Mononuclear cell (primary cell): Measurements from ENCODE around the gene STK39. TPM values are rescaled to one million over a fixed set of nuclear protein-coding genes. Genes with fewer than 3 reads are reported as not detected.

Experiments
- H3K27me3 ChIP-seq: 2 replicates; pipeline ENCODE4 v1.6.0; 2011; ENCODE audit warnings: low read length, control low read depth; ENCODE audit not compliant: insufficient read depth
- H3K4me1 ChIP-seq: 2 replicates; pipeline ENCODE4 v1.5.1; 2011; ENCODE audit warnings: mild to moderate bottlenecking, low read length, control low read depth; ENCODE audit not compliant: insufficient read depth
- H3K4me3 ChIP-seq: 2 replicates; pipeline ENCODE4 v1.5.1; 2011; ENCODE audit warnings: mild to moderate bottlenecking, low read length, moderate library complexity
- H3K9me3 ChIP-seq: 2 replicates; pipeline ENCODE4 v1.5.1; 2011; ENCODE audit warnings: low read depth, mild to moderate bottlenecking, control low read depth, low read length
- total RNA-seq: library from RNA; depleted of rRNA; stranded (reverse); fragments of >200 nt; gene quantifications from one replicate; pipeline ENCODE4 v1.2.3, GENCODE V29; 2012

STK39 gene
- total RNA-seq, 1 donor, result 12.6 TPM

DNA sequence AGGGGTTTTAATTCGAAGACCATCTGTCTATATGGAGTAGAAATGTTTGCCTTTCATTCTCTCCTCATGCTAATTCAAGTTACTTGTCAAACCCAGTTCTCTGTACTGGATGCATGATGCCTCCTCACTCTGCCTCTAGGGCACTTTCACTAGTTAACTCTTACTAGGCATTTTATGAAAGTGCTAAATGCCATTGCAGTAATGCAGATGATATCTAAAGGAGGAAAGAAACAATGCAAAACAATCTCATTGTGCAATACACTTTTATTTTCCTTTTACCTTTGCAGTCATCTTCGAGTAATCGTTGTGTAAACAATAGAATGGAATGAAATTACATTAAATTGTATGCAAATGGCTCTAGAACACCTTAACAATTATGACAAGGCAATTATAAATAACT is 293.6 kb downstream of the STK39 start:
- H3K27me3 ChIP-seq, result no peaks in the 10 kb centered on the region
- H3K4me3 ChIP-seq, result no peak overlapping the region
- no peaks in the 10 kb centered on the region for H3K9me3 ChIP-seq
- H3K4me1 ChIP-seq, result no peaks in the 10 kb centered on the region

DNA sequence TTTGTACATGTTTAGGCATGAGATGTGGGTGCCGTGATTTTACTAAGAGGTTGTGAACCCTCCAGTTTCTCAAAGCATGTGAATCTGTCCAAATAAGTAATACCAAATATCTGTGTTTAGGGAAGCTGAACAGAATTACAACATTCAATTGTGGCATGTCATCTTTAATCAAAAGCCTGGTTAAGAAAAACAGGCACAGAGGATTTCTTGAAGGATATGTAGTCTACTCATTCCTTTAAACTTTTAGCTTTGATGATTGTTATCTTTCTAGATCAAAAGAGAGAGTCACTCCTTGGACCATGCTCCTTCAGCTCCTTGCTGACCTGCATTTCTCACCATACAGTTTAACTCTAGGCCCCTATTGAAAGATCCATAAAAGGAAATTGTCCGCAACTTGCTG is 296.8 kb downstream of the STK39 start:
- Histone ChIP-seq H3K27me3 (no peaks in the 10 kb centered on the region), H3K9me3 (no peaks in the 10 kb centered on the region), H3K4me1 (no peaks in the 10 kb centered on the region), H3K4me3 (no peak overlapping the region)

DNA sequence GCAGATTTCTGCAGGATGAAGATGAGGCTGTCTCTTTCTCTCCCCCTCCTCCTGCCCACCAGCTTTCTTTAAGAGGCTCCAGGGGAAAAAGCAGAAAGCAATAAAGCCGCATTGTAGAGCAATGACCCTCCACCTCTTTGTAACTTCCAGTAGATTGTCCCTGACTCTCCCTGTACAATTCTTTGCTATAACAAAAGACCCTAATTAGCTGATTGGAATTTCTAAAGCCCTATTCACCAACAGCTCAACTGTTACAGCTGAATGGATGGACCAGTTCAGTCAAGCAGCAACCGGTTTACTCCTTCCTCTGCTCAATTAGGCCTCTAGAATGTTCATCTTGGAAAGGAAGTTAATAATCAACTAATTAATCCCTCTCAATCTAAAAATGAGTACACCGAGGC is 301.0 kb downstream of the STK39 start:
- Histone ChIP-seq H3K4me1 (no peaks in the 10 kb centered on the region), H3K27me3 (no peaks in the 10 kb centered on the region), H3K4me3 (no peak overlapping the region), H3K9me3 (no peaks in the 10 kb centered on the region)

DNA sequence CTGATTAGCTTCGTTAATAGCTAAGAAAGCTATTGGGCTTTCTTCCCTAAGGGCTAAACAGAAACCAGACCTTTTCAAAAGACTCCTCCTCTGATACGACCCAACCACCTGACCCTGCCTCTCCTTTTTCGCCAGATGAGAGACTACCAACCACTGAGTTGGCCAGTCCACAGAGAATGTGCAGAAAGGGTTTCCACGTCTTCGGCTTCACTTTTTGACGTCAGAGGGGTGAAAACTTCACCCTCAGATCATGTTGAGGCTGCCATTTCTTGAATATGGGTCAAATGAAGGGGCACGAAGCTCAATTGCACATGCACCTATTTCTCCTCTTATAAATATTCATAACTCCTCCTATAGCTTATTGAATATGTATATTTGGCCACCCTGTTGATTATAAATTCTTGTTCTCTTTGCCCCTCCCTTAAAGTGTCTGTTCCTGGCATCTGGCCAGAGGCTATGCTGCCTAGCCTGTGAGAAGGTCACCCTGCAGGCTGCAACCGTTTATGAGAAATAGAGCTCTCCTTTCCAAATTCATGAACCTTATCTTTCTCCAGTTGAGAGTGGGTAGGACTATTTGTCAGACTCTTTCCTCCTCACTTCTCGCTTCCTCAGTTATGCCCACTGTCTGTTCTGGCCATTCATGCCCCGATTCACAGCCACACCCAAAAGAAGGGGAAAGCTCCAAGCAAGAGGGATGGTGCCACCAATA is 301.6 kb downstream of the STK39 start:
- Histone ChIP-seq H3K4me3 (no peak overlapping the region), H3K9me3 (no peaks in the 10 kb centered on the region), H3K27me3 (no peaks in the 10 kb centered on the region)

DNA sequence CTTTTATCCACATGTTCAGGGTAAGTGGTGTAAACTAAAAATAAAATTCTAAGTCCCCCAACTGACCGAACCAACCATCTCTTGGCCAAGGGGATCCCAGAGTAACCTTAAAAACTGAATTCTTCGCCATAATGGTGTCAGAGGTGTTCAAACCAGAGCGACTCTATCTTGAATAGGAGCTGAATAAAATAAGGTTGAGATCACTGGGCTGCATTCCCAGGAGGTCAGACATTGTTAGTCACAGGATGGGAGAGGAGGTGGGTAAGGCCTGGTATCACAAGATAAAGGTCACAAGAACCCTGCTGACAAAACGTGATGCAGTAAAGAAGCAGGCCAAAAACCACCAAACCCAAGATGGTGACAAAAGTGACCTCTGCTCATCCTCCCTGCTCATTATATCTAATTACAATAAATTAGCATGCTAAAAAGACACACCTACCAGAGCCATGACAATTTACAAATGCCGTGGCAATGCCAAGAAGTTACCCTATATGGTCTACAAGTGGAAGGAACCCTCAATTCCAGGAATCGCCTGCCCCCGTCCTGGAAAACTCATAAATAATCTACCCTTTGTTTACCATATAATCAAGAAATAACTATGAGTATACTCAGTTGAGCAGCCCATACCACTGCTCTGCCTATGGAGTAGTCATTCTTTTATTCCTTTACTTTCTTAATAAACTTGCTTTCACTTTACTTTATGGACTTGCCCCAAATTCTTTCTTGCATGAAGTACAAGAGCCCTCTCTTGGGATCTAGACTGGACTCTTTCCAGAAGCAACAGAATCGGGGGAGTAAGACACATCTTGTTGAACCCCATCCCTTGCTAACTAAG is 302.4 kb downstream of the STK39 start:
- no peaks in the 10 kb centered on the region for H3K27me3 ChIP-seq
- no peaks in the 10 kb centered on the region for H3K4me1 ChIP-seq

More for the DNA sequence above, 301.6 kb downstream of the STK39 start:
- no peaks in the 10 kb centered on the region for H3K4me1 ChIP-seq

DNA sequence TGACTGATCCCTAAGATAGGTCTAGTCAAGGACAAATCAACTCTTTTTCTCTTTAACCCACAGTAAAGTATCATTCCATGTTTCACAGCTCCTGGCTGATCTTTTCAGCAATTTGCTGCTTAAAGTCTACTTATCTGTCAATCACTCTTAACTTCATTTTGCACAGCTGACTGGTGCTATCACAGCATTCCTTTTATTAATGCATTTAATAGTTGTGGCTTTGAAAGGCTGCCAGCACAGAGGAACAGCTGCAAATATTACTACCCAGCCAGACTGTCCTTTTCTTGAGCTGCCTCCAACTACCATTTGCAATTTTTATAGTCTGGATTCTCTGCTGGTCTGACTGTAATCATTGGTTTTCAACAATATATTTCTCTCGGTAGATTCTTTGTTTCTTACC is 303.5 kb downstream of the STK39 start:
- Histone ChIP-seq H3K4me3 (no peak overlapping the region), H3K9me3 (no peaks in the 10 kb centered on the region), H3K4me1 (no peaks in the 10 kb centered on the region), H3K27me3 (no peaks in the 10 kb centered on the region)

More for the DNA sequence above, 302.4 kb downstream of the STK39 start:
- no peaks in the 10 kb centered on the region for H3K9me3 ChIP-seq
- no peak overlapping the region for H3K4me3 ChIP-seq

DNA sequence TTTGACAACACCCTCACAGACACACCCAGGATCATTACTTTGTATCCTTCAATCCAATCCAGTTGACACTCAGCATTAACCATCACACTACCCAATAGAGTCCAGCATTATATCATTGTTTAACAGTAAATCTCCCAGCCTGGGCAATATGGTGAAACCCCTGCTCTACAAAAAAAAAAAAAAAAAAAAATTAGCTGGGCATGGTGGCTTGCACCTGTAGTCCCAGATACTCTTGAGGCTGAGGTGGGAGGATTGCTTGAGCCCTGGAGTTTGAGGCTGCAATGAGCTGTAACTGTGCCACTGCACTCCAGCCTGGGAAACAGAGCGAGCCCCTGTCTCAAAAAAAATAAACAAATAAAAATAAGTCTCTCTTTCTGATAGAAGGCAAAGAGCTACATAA is 304.0 kb downstream of the STK39 start:
- H3K9me3 ChIP-seq, result no peaks in the 10 kb centered on the region
- no peaks in the 10 kb centered on the region for H3K4me1 ChIP-seq
- H3K27me3 ChIP-seq, result no peaks in the 10 kb centered on the region
- no peak overlapping the region for H3K4me3 ChIP-seq

DNA sequence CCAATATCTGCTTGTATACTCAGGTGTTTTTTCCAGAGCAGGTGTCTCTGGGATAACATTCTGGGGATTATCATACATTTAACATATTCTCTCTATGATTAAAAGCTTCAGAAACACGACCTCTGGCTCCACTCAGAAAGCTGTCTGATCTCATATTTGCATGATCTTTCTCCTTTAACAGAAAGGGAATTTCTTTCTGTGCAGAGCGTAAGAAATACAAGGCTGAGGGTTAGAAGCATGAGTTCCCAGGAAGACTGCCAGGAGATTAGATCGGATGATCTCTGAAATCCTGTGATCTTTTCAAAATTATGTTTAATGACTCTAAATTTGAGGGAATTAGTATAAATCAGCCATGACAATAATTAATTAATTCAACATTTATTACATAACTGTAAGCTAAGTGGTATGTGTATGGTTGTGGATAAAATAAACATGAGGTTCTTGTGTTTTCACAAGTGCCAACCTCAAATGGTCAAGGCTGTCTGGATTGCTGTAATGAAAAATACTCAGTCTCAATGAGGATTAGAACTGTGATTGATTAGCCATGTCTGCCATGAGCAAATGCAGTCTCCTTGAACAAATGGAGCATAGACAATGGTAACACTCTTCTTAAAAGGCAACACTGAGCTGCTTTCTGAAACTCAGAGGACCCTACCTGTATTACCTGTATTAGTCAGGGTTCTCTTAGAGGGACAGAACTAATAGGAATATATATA is 304.9 kb downstream of the STK39 start:
- no peaks in the 10 kb centered on the region for H3K9me3 ChIP-seq
- H3K4me3 ChIP-seq, result no peak overlapping the region
- no peaks in the 10 kb centered on the region for H3K4me1 ChIP-seq
- no peaks in the 10 kb centered on the region for H3K27me3 ChIP-seq

DNA sequence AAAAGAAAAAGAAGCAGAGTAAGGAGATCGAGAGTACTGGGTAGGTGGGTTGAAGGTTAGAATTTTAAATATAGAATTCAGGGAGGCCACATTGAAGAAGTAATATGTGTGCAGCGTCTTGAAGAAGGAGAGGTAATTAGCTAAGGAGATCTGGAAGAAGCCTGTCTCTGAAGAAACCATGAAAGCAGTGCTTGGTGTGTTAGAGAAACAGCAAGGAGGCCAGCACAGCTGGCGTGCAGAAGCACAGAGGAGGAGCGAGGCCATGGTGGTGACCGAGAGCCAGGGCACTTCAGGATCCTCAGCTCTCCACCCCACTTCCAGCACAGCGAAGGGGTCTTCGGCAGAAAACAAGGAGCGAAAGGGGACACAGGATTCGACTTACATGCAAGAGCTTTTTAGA is 305.8 kb downstream of the STK39 start:
- H3K27me3 ChIP-seq, result no peaks in the 10 kb centered on the region

DNA sequence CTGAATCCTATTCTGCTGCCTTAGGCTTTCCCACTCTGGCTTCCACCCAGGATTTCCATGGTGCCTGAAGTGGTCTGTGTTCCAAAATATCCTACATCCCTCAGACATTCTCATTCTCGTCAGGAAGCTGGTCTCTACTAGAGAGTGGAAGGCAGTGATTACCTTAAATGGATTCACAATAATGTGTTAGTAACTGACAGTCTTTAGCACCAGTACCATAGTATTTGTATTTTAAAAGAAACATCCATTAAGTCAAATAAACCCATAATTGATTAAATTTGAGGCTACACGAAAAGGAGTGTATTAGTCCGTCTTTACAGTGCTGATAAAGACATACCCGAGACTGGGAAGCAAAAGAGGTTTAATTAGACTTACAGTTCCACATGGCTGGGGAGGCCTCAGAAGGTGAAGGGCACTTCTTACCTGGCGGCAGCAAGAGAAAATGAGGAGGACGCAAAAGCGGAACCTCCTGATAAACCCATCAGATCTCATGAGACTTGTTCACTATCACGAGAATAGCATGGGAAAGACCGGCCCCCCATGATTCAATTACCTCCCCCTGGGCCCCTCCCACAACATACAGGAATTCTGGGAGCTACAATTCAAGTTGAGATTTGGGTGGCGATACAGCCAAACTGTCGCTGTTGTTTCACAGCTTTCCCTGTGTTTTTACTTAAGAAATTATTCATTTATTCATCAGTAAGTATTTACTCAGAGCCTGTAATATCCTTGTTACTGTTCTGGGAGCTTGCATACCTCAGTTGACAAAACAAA is 306.5 kb downstream of the STK39 start:
- H3K27me3 ChIP-seq, result no peaks in the 10 kb centered on the region
- no peaks in the 10 kb centered on the region for H3K4me1 ChIP-seq
- no peak overlapping the region for H3K4me3 ChIP-seq
- no peaks in the 10 kb centered on the region for H3K9me3 ChIP-seq

More for the DNA sequence above, 305.8 kb downstream of the STK39 start:
- H3K4me3 ChIP-seq, result no peak overlapping the region
- H3K4me1 ChIP-seq, result no peaks in the 10 kb centered on the region
- H3K9me3 ChIP-seq, result no peaks in the 10 kb centered on the region

DNA sequence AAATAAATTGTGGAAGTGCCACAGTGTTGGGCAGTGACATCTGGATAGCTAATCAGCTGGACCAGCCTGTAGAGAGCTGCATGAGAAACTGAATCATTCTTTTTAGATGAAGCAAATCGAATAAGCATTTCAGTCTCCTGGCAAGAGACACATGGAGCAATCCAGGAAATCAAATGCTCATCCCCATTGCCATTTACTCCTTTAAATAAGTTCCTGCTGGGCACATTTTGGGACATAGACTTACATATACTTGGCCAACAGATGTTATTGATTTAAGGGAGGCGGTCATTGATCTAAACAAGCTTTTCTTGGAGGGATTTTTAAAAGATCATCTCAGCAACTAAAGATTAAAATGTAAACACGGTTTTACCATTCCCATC is 307.1 kb downstream of the STK39 start:
- H3K27me3 ChIP-seq, result no peaks in the 10 kb centered on the region
- H3K9me3 ChIP-seq, result no peaks in the 10 kb centered on the region
- H3K4me3 ChIP-seq, result no peak overlapping the region
- H3K4me1 ChIP-seq, result no peaks in the 10 kb centered on the region

DNA sequence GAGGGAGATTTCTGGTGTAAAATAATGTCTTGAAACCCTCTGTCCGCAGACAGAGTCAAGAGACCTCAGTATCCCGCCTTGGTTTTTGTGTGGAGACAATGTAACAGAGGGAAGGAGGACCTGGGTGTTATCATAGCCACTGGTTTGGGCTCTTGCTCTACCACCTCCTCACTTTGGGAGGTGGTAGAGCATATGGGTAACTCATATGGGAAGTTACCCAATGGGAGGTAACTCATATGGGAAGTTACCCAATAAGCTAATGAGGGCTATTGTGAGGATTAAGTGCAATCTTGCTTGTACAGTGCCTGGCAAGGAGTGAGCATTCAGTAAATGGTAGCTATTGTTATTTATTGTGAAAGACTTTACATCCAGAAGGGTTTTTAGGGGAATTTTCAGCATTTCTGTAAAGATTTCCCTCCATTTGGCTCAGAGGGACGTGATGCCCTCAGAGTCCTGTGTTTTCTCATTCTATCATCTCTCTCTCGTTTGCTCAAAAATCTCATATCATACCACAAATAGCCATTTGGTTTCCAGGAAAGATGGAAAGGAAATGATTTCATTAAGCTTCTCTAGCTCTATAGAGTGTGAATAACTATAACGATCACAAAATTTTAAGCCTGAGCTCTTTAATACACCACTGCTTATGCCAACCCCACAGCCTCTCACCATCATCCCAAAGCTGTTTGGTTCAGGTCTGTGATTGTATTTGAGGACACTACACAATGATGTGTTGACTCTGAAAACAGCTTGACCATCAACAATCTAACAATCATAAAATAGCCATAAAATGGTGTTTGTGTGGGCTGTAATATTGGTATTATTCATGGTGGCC is 307.7 kb downstream of the STK39 start:
- no peaks in the 10 kb centered on the region for H3K27me3 ChIP-seq
- H3K4me3 ChIP-seq, result no peak overlapping the region
- no peaks in the 10 kb centered on the region for H3K9me3 ChIP-seq
- H3K4me1 ChIP-seq, result no peaks in the 10 kb centered on the region

DNA sequence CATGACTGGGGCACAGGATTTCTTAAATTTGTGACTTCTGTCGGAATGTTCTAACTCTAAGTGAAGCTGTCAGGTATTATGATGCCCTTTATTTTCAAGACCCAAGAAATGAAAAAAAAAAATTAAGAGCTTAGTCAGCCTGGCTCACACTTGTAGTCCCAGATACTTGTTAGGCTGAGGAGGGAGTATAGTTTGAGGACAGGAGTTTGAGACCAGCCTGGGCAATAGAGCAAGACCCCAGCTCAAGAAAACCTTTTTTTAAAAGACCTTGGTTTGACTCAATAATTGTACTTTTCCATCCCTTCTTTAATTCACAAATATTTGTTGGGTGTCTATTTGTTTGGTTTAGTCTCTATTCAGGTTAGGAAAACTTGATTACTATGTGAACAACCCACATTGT is 310.0 kb downstream of the STK39 start:
- Histone ChIP-seq H3K4me3 (no peak overlapping the region), H3K9me3 (no peaks in the 10 kb centered on the region), H3K27me3 (no peaks in the 10 kb centered on the region), H3K4me1 (no peaks in the 10 kb centered on the region)

DNA sequence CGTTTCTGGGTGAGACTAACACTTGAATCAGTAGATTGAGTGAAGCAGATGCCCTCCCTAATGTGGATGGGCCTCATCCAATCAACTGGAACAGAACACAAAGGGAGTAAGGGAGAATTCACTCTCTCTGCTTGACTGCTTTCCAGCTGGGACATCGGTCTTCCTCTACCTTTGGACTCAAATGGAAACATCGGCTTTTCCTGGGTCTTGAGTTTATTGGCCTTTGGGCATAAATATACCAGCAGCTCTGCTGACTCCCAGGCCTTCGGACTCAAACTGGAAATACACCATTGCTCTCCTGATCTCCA is 311.6 kb downstream of the STK39 start:
- Histone ChIP-seq H3K4me3 (no peak overlapping the region), H3K9me3 (no peaks in the 10 kb centered on the region), H3K4me1 (no peaks in the 10 kb centered on the region), H3K27me3 (no peaks in the 10 kb centered on the region)
